Gastrocnemius medialis (tissue), 4 donors: ENCODE results near the gene LCN15.

Experiments used
- POLR2A ChIP-seq, 2 donors: fragments of 450-650 bp; IDR thresholded peaks; one replicate each; pipeline ENCODE4 v1.6.1; 2017; ENCODE audit warnings: antibody characterized with exemption in 2 of 2, mild to moderate bottlenecking in 2 of 2, moderate library complexity in 2 of 2
- TF ChIP-seq, protein P1 (sequence below), 5 experiments: fragments of 450-650 bp in 3 of 5; fragments of 200-600 bp in 2 of 5; sonication (generic) in 2 of 5; IDR thresholded peaks in 4 of 5; conservative IDR thresholded peaks in 1 of 5; 1 replicate in 4 of 5; 2 replicates in 1 of 5; pipeline ENCODE4 v1.5.1; 2016 to 2019; ENCODE audit warnings: antibody characterized with exemption in 5 of 5, mild to moderate bottlenecking in 3 of 5, moderate library complexity in 3 of 5

DNA sequence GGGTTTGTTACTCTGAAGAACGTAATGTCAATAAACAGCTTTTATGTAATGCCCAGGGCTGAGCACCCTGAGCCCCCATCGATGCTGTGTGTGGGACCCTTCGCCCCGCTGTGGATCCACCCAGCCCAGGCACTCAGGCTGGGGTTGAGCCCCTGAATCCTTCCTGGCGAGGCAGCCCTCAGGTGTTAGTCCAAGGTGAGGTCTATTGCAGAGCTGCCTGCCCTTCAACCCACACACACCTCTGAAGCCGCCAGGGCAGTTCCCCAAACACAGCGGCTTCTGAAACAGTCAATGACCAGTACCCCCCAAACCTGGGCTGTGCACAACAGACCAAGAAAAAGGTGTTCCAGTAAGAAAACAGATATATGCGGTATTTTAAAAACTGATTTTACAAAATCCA, 40.3 kb downstream of the LCN15 start:
- TF ChIP-seq POLR2A (IDR thresholded peaks at IDR 0.05): no peak
- TF ChIP-seq, protein P1, sequence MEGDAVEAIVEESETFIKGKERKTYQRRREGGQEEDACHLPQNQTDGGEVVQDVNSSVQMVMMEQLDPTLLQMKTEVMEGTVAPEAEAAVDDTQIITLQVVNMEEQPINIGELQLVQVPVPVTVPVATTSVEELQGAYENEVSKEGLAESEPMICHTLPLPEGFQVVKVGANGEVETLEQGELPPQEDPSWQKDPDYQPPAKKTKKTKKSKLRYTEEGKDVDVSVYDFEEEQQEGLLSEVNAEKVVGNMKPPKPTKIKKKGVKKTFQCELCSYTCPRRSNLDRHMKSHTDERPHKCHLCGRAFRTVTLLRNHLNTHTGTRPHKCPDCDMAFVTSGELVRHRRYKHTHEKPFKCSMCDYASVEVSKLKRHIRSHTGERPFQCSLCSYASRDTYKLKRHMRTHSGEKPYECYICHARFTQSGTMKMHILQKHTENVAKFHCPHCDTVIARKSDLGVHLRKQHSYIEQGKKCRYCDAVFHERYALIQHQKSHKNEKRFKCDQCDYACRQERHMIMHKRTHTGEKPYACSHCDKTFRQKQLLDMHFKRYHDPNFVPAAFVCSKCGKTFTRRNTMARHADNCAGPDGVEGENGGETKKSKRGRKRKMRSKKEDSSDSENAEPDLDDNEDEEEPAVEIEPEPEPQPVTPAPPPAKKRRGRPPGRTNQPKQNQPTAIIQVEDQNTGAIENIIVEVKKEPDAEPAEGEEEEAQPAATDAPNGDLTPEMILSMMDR (IDR thresholded peaks at IDR 0.05 in 4 of 5, conservative IDR thresholded peaks at IDR 0.05 in 1 of 5): no peak
